ENCODE measurements around the gene CENPX.

Gene CENPX

GRCh38 chr17:81996757-81997441, 25.8 kb downstream of the CENPX start:
- no peak overlapping the region for H3K27ac ChIP-seq

DNA sequence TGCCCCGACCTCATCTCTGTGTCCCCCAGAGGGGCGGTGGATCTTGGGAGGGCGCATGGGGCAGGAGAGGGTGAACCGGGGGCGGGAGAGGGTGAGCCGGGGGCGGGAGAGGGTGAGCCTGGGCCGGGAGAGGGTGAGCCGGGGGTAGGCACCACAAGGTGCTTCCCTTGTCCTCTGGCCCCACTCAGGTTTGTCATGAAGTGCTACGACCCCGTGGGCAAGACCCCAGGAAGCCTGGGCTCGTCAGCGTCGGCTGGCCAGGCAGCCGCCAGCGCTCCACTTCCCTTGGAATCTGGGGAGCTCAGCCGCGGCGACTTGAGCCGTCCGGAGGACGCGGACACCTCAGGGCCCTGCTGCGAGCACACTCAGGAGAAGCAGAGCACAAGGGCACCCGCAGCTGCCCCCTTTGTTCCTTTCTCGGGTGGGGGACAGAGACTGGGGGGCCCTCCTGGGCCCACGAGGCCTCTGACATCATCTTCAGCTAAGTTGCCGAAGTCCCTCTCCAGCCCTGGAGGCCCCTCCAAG, 26.4 kb downstream of the CENPX start:
- no peak for TF ChIP-seq ZFX (IDR thresholded peaks at IDR 0.05; ENCODE audit: borderline replicate concordance)
- TF ChIP-seq, protein P1, sequence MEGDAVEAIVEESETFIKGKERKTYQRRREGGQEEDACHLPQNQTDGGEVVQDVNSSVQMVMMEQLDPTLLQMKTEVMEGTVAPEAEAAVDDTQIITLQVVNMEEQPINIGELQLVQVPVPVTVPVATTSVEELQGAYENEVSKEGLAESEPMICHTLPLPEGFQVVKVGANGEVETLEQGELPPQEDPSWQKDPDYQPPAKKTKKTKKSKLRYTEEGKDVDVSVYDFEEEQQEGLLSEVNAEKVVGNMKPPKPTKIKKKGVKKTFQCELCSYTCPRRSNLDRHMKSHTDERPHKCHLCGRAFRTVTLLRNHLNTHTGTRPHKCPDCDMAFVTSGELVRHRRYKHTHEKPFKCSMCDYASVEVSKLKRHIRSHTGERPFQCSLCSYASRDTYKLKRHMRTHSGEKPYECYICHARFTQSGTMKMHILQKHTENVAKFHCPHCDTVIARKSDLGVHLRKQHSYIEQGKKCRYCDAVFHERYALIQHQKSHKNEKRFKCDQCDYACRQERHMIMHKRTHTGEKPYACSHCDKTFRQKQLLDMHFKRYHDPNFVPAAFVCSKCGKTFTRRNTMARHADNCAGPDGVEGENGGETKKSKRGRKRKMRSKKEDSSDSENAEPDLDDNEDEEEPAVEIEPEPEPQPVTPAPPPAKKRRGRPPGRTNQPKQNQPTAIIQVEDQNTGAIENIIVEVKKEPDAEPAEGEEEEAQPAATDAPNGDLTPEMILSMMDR (IDR thresholded peaks at IDR 0.05), result no peak
- H3K27ac ChIP-seq, result no peak overlapping the region

More at GRCh38 chr17:81996757-81997441, 25.8 kb downstream of the CENPX start:
- no peak for TF ChIP-seq ZFX (IDR thresholded peaks at IDR 0.05; ENCODE audit: borderline replicate concordance)
- TF ChIP-seq, protein P1 (IDR thresholded peaks at IDR 0.05), result no peak

- H3K27ac ChIP-seq, result no peak overlapping the region
- no peak for TF ChIP-seq ZFX (IDR thresholded peaks at IDR 0.05; ENCODE audit: borderline replicate concordance)
- TF ChIP-seq, protein P1 (IDR thresholded peaks at IDR 0.05), result no peak
Measured at GRCh38 chr17:81995463-81996231, 27.0 kb downstream of the CENPX start.

DNA sequence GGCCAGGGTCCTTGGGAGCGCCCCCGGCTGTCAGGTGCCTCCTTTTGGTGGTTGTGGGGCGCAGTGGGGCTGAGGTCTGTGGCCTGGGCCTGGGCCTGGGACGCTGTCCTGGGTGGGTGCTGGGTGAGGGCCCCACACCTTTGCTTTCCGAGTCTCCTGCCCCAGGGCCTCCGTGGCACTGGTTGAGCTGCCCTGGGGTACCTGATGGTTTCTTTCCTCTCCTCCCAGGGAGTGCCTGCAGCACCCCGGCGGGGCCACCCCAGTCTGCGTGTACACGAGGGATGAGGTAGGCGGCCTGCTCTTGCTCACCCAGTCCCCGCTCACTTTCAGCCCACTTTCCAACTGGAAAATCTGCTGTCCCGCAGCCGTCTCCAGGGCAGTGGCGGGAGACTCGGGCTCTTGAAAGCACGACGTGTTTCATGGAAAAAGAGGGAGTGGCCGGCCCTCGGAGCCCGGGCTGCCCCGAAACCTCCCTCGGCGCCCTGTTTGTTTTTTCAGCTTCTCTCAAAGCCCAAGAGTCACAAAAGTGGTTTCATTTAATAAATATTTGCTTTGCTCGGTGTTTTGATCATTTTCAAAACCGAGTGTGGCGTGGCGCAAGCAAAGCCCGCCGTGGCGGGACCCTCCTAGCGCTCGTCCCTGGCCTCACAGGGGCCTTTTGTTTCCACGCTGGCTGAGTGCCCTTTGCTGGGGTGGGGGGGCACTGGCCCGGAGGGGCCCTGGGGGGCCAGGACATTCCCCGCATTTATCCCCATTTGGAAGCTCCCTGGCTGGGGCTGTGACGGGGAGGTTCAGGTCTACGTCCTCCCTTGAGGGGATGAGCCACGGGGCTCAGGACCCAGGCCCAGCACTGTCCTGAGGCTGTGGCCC, 27.9 kb downstream of the CENPX start:
- H3K27ac ChIP-seq, result no peak overlapping the region
- TF ChIP-seq ZFX (IDR thresholded peaks at IDR 0.05; ENCODE audit: borderline replicate concordance), result no peak
- TF ChIP-seq, protein P1 (IDR thresholded peaks at IDR 0.05), result no peak

- TF ChIP-seq, protein P1 (IDR thresholded peaks at IDR 0.05), result no peak
- TF ChIP-seq ZFX (IDR thresholded peaks at IDR 0.05; ENCODE audit: borderline replicate concordance), result no peak
- no peak overlapping the region for H3K27ac ChIP-seq
Measured at GRCh38 chr17:81993729-81994592, 28.7 kb downstream of the CENPX start.

GRCh38 chr17:81992306-81993102, 30.2 kb downstream of the CENPX start:
- H3K27ac ChIP-seq, result no peak overlapping the region
- TF ChIP-seq ZFX (IDR thresholded peaks at IDR 0.05; ENCODE audit: borderline replicate concordance), result no peak
- TF ChIP-seq, protein P1 (IDR thresholded peaks at IDR 0.05), result no peak

All from 22Rv1 (cell line).